Neural progenitor cell (in vitro differentiated cells): ENCODE results near the gene HS2ST1.

ENCODE experiments used
- CTCF ChIP-seq: fragments of 200-600 bp; sonication (generic); IDR thresholded peaks from 2 replicates; pipeline ENCODE4 v1.5.1; 2017; ENCODE audit warnings: antibody characterized with exemption, mild to moderate bottlenecking
- EZH2 ChIP-seq: fragments of 200-600 bp; sonication (generic); IDR thresholded peaks from 2 replicates; pipeline ENCODE4 v1.6.1; 2017; ENCODE audit warnings: antibody characterized with exemption, mild to moderate bottlenecking, moderate library complexity

GRCh38 chr1:86960548-86960947 lies 46.1 kb downstream of the HS2ST1 start:
- TF ChIP-seq CTCF (no peak), EZH2 (no peak)
